Measurements from ENCODE around the gene MYL2. TPM values are rescaled to one million over a fixed set of nuclear protein-coding genes. Genes with fewer than 3 reads are reported as not detected.

MYL2 gene
- total RNA-seq, 2 experiments from 2014 or later, result not detected

DNA sequence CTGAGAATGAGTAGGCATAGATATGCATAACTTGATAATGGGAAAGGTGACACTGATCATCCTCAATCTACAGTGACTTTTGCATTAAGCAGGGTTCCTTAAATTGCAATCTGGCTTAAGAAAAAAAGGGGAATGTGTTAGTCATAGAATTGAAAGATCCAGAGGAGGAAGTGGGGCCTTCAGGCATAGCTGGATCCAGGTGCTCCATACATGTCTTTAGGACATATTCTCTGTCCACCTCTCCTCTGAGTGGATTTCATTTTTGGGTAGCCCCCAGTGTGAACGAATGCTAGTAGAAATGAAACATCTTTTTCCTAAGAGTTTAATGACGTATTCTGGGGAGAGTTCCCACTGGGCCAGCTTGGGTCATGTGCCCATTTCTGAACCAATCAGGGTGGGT, 46.0 kb downstream of the MYL2 start:
- Mint-ChIP-seq H3K9me3 (no peaks in the 10 kb centered on the region), H3K27me3 (peaks cover 12% of the 10 kb centered on the region), H3K4me3 (no peak overlapping the region), H3K4me1 (ENCODE audit: low read depth) (no peaks in the 10 kb centered on the region), H3K27ac (no peak overlapping the region), H3K36me3 (ENCODE audit: low read depth) (no peaks in the 10 kb centered on the region)
- H3K9me3 ChIP-seq (ENCODE audit: control insufficient read depth in 1 of 2, insufficient read depth in 1 of 2, low read length in 2 of 2), result no peaks in the 10 kb centered on the region
- CTCF ChIA-PET, result no interaction called here
- no peak overlapping the region for H3K27ac ChIP-seq (ENCODE audit: low read depth in 1 of 2, low read length in 2 of 2)
- ATAC-seq (ENCODE audit: poor library complexity) (no peak), DNase-seq (no peak)
- POLR2A ChIA-PET, result no interaction called here
- H3K27me3 ChIP-seq (ENCODE audit: control insufficient read depth in 1 of 2, insufficient read depth in 2 of 2, low read length in 2 of 2), result no peaks in the 10 kb centered on the region
- intact Hi-C loops (cut with DNase I, micrococcal nuclease), result no loop called here
- no peaks in the 10 kb centered on the region for H3K4me1 ChIP-seq (ENCODE audit: insufficient read depth, low read length)
- TF ChIP-seq, protein P1, sequence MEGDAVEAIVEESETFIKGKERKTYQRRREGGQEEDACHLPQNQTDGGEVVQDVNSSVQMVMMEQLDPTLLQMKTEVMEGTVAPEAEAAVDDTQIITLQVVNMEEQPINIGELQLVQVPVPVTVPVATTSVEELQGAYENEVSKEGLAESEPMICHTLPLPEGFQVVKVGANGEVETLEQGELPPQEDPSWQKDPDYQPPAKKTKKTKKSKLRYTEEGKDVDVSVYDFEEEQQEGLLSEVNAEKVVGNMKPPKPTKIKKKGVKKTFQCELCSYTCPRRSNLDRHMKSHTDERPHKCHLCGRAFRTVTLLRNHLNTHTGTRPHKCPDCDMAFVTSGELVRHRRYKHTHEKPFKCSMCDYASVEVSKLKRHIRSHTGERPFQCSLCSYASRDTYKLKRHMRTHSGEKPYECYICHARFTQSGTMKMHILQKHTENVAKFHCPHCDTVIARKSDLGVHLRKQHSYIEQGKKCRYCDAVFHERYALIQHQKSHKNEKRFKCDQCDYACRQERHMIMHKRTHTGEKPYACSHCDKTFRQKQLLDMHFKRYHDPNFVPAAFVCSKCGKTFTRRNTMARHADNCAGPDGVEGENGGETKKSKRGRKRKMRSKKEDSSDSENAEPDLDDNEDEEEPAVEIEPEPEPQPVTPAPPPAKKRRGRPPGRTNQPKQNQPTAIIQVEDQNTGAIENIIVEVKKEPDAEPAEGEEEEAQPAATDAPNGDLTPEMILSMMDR (IDR thresholded peaks at IDR 0.05), result no peak
- no peaks in the 10 kb centered on the region for H3K36me3 ChIP-seq (ENCODE audit: insufficient read depth, low read length)
- no peak overlapping the region for H3K4me3 ChIP-seq (ENCODE audit: low read length)

DNA sequence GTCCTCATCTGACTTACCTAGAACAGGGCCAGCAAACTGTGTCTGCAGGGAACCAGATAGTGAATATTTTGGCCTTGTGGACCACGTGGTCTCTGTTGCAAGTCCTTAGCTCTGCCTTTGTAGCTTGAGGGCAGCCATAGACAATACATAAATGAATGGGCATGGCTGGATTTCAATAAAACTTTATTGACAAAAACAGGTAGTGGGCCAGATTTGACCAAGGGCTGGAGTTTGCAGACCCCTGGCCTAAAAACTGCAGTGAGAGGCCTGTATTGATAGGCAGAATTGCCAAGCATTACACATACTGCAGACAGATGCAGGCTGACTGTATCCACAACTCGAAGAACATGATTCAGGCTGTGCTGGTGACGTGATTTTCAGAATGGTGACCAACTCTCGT, 48.3 kb downstream of the MYL2 start:
- no peaks in the 10 kb centered on the region for H3K27me3 ChIP-seq (ENCODE audit: control insufficient read depth in 1 of 2, insufficient read depth in 2 of 2, low read length in 2 of 2)
- Mint-ChIP-seq H3K4me3 (no peak overlapping the region), H3K9me3 (no peaks in the 10 kb centered on the region), H3K27ac (no peak overlapping the region), H3K27me3 (peaks cover 4% of the 10 kb centered on the region), H3K4me1 (ENCODE audit: low read depth) (no peaks in the 10 kb centered on the region), H3K36me3 (ENCODE audit: low read depth) (no peaks in the 10 kb centered on the region)
- H3K9me3 ChIP-seq (ENCODE audit: control insufficient read depth in 1 of 2, insufficient read depth in 1 of 2, low read length in 2 of 2), result no peaks in the 10 kb centered on the region
- DNase-seq, result no peak
- no peaks in the 10 kb centered on the region for H3K4me1 ChIP-seq (ENCODE audit: insufficient read depth, low read length)
- TF ChIP-seq, protein P1 (IDR thresholded peaks at IDR 0.05), result no peak
- POLR2A ChIA-PET, result no interaction called here
- no peak overlapping the region for H3K27ac ChIP-seq (ENCODE audit: low read depth in 1 of 2, low read length in 2 of 2)
- intact Hi-C loops (cut with DNase I, micrococcal nuclease), result no loop called here
- no peaks in the 10 kb centered on the region for H3K36me3 ChIP-seq (ENCODE audit: insufficient read depth, low read length)
- CTCF ChIA-PET, result no interaction called here
- no peak overlapping the region for H3K4me3 ChIP-seq (ENCODE audit: low read length)
- no peak for ATAC-seq (ENCODE audit: poor library complexity)

DNA sequence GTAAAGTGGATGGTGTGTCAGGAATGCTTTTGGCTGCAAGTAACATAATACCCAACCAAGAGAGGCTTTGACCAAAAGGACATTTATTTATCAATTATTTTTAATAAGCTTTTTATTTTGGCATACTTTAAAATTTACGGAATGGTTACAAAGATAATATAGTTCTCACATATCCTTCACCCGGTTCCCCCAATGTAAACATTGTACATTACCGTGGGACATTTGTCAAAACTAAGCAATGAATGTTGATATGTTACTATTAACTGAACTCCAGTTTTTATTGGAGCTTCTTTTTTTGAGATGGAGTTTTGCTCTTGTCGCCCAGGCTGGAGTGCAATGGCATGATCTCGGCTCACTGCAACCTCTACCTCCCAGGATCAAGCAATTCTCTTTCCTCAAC, 50.6 kb downstream of the MYL2 start:
- ChIA-PET POLR2A (no interaction called here), CTCF (interaction anchor here (1.2 kb wide), 1 partner anchor 18 kb away, joined by 4 read pairs; no protein-coding TSS in a partner anchor)
- no peaks in the 10 kb centered on the region for H3K4me1 ChIP-seq (ENCODE audit: insufficient read depth, low read length)
- Mint-ChIP-seq H3K4me3 (no peak overlapping the region), H3K9me3 (no peaks in the 10 kb centered on the region), H3K4me1 (ENCODE audit: low read depth) (no peaks in the 10 kb centered on the region), H3K27ac (no peak overlapping the region), H3K27me3 (peaks cover 4% of the 10 kb centered on the region), H3K36me3 (ENCODE audit: low read depth) (no peaks in the 10 kb centered on the region)
- no peaks in the 10 kb centered on the region for H3K36me3 ChIP-seq (ENCODE audit: insufficient read depth, low read length)
- no peaks in the 10 kb centered on the region for H3K27me3 ChIP-seq (ENCODE audit: control insufficient read depth in 1 of 2, insufficient read depth in 2 of 2, low read length in 2 of 2)
- H3K27ac ChIP-seq (ENCODE audit: low read depth in 1 of 2, low read length in 2 of 2), result no peak overlapping the region
- no peak overlapping the region for H3K4me3 ChIP-seq (ENCODE audit: low read length)
- no peak for ATAC-seq (ENCODE audit: poor library complexity)
- no peaks in the 10 kb centered on the region for H3K9me3 ChIP-seq (ENCODE audit: control insufficient read depth in 1 of 2, insufficient read depth in 1 of 2, low read length in 2 of 2)
- TF ChIP-seq, protein P1 (IDR thresholded peaks at IDR 0.05), result no peak
- intact Hi-C loops (cut with DNase I, micrococcal nuclease), result no loop called here
- DNase-seq, result no peak
